ENCODE data around the gene DLG1. TPM values are rescaled to one million over a fixed set of nuclear protein-coding genes. Genes with fewer than 3 reads are reported as not detected.

DLG1 gene
- total RNA-seq, 1 donor from 2014 or later: 168 TPM

DNA sequence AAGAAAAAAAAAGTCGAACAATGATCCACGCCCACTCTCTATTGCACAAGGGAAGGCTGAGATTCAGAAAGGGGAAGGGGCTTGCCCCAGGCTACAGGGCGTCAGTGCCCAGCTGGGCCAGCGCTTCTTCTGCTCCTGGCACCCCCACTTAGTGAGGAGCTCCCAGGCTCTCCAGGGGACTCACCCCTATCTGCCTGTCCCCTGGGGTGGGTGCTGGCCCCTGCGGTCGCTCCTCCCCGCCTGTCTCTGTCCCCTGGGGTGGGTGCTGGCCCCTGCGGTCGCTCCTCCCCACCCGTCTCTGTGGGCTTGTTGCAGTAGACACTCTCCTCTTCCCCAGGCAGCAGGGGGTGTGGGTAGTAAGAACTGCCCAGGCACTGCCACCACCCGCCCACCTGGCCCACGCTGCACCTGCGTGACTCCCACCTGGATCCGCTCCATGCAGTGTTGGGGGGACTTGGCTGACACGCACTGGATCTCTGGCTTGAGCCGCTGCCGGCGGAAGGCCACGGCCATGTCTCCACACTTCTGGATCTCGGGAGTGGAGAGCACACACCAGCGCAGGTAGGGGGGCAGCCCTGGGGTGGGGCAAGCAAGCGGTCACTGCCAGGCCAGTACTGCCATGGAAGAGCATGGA lies 283.4 kb downstream of the DLG1 start:
- Mint-ChIP-seq H3K36me3 (ENCODE audit: unreplicated experiment) (no peaks in the 10 kb centered on the region), H3K4me1 (ENCODE audit: unreplicated experiment) (no peaks in the 10 kb centered on the region), H3K4me3 (ENCODE audit: unreplicated experiment) (no peak overlapping the region), H3K9me3 (ENCODE audit: unreplicated experiment) (no peaks in the 10 kb centered on the region), H3K27ac (ENCODE audit: unreplicated experiment) (no peak overlapping the region), H3K27me3 (ENCODE audit: unreplicated experiment) (peaks cover 15% of the 10 kb centered on the region)
- TF ChIP-seq, protein P1, sequence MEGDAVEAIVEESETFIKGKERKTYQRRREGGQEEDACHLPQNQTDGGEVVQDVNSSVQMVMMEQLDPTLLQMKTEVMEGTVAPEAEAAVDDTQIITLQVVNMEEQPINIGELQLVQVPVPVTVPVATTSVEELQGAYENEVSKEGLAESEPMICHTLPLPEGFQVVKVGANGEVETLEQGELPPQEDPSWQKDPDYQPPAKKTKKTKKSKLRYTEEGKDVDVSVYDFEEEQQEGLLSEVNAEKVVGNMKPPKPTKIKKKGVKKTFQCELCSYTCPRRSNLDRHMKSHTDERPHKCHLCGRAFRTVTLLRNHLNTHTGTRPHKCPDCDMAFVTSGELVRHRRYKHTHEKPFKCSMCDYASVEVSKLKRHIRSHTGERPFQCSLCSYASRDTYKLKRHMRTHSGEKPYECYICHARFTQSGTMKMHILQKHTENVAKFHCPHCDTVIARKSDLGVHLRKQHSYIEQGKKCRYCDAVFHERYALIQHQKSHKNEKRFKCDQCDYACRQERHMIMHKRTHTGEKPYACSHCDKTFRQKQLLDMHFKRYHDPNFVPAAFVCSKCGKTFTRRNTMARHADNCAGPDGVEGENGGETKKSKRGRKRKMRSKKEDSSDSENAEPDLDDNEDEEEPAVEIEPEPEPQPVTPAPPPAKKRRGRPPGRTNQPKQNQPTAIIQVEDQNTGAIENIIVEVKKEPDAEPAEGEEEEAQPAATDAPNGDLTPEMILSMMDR (IDR thresholded peaks at IDR 0.05): no peak
- no peak for DNase-seq (ENCODE audit: extremely low spot score, unreplicated experiment)

GRCh38 chr3:197014024-197014423 lies 284.4 kb downstream of the DLG1 start:
- Mint-ChIP-seq H3K27me3 (ENCODE audit: unreplicated experiment) (peaks cover 4% of the 10 kb centered on the region), H3K4me3 (ENCODE audit: unreplicated experiment) (no peak overlapping the region), H3K9me3 (ENCODE audit: unreplicated experiment) (no peaks in the 10 kb centered on the region), H3K36me3 (ENCODE audit: unreplicated experiment) (no peaks in the 10 kb centered on the region), H3K27ac (ENCODE audit: unreplicated experiment) (no peak overlapping the region), H3K4me1 (ENCODE audit: unreplicated experiment) (no peaks in the 10 kb centered on the region)
- no peak for DNase-seq (ENCODE audit: extremely low spot score, unreplicated experiment)
- TF ChIP-seq, protein P1 (IDR thresholded peaks at IDR 0.05): no peak

GRCh38 chr3:197012540-197012883 lies 285.9 kb downstream of the DLG1 start:
- H3K9me3 Mint-ChIP-seq (ENCODE audit: unreplicated experiment): no peaks in the 10 kb centered on the region
- TF ChIP-seq, protein P1 (IDR thresholded peaks at IDR 0.05): no peak
- H3K4me1 Mint-ChIP-seq (ENCODE audit: unreplicated experiment): no peaks in the 10 kb centered on the region
- DNase-seq (ENCODE audit: extremely low spot score, unreplicated experiment): no peak
- no peaks in the 10 kb centered on the region for H3K36me3 Mint-ChIP-seq (ENCODE audit: unreplicated experiment)
- no peak overlapping the region for H3K27ac Mint-ChIP-seq (ENCODE audit: unreplicated experiment)
- no peak overlapping the region for H3K4me3 Mint-ChIP-seq (ENCODE audit: unreplicated experiment)
- H3K27me3 Mint-ChIP-seq (ENCODE audit: unreplicated experiment): no peaks in the 10 kb centered on the region

- DNase-seq (ENCODE audit: extremely low spot score, unreplicated experiment): no peak
- Mint-ChIP-seq H3K4me1 (ENCODE audit: unreplicated experiment) (no peaks in the 10 kb centered on the region), H3K27me3 (ENCODE audit: unreplicated experiment) (no peaks in the 10 kb centered on the region), H3K36me3 (ENCODE audit: unreplicated experiment) (no peaks in the 10 kb centered on the region), H3K4me3 (ENCODE audit: unreplicated experiment) (no peak overlapping the region), H3K27ac (ENCODE audit: unreplicated experiment) (no peak overlapping the region), H3K9me3 (ENCODE audit: unreplicated experiment) (no peaks in the 10 kb centered on the region)
- TF ChIP-seq, protein P1 (IDR thresholded peaks at IDR 0.05): no peak
These were observed 286.5 kb downstream of the DLG1 start for GRCh38 chr3:197011780-197012539.

GRCh38 chr3:197010556-197011351 lies 287.7 kb downstream of the DLG1 start:
- Mint-ChIP-seq H3K36me3 (ENCODE audit: unreplicated experiment) (no peaks in the 10 kb centered on the region), H3K9me3 (ENCODE audit: unreplicated experiment) (no peaks in the 10 kb centered on the region), H3K4me1 (ENCODE audit: unreplicated experiment) (no peaks in the 10 kb centered on the region), H3K27ac (ENCODE audit: unreplicated experiment) (no peak overlapping the region), H3K4me3 (ENCODE audit: unreplicated experiment) (no peak overlapping the region), H3K27me3 (ENCODE audit: unreplicated experiment) (no peaks in the 10 kb centered on the region)
- DNase-seq (ENCODE audit: extremely low spot score, unreplicated experiment): no peak
- TF ChIP-seq, protein P1 (IDR thresholded peaks at IDR 0.05): no peak
